Measurements from ENCODE around the gene KLF11.

- no peak for TF ChIP-seq CTCF (IDR thresholded peaks at IDR 0.05)
- no peak for TF ChIP-seq POLR2A (IDR thresholded peaks at IDR 0.05)
- TF ChIP-seq EP300 (IDR thresholded peaks at IDR 0.05), result no peak
- no peak for TF ChIP-seq POLR2AphosphoS5 (IDR thresholded peaks at IDR 0.05)
Measured at GRCh38 chr2:10054976-10055375, 11.6 kb downstream of the KLF11 start.

Data from upper lobe of left lung (tissue), 4 donors.